ENCODE data around the gene SSH2.

- TF ChIP-seq POLR2A (IDR thresholded peaks at IDR 0.05) (no peak), CTCF (IDR thresholded peaks at IDR 0.05) (no peak)
Observed at GRCh38 chr17:29667969-29668368, 262.1 kb downstream of the SSH2 start.
